ENCODE measurements around the gene SLC6A7. TPM values are rescaled to one million over a fixed set of nuclear protein-coding genes. Genes with fewer than 3 reads are reported as not detected.

SLC6A7 gene
- total RNA-seq, 2 donors from 2014 or later, result not detected

DNA sequence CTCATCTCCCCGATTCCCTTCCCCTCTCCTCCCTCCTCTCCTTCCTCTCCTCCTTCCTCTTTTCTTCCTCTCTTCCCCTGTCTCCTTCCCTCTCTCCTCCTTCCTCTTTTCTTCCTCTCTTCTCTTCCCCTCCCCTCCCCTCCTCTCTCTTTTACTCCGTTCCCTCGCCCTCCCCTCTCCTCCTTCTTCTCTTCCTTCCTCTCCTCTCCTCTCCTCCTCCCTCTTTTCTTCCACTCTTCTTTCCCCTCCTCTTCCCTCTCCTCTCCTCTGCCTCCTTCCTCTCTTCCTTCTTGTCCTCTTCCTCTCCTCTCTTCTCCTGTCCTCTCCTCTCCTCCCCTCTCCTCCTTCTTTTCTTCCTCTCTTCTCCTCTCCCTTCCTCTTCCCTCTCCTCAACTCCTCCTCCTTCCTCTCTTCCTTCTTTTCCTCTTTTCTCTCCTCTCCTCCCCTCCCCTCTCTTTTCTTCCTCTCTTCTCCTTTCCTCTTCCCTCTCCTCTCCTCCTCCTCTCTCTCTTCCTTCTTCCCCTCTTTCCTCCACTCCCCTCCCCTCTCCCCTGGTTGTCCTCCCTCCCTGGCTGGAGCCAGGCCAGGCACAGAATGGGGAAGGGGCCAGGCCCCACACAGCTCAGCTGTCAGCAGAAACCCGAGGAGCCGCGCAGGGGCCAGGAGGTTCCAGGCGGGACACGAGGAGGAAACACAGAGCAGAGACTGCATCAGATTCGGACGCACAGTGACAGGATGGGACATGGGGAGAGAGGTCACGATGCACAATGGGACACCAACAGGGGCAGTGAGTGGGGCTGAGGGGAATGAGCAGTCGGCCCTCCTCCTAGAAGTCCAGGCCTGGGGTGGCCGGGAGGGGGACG lies 51.7 kb downstream of the SLC6A7 start:
- TF ChIP-seq, protein P1, sequence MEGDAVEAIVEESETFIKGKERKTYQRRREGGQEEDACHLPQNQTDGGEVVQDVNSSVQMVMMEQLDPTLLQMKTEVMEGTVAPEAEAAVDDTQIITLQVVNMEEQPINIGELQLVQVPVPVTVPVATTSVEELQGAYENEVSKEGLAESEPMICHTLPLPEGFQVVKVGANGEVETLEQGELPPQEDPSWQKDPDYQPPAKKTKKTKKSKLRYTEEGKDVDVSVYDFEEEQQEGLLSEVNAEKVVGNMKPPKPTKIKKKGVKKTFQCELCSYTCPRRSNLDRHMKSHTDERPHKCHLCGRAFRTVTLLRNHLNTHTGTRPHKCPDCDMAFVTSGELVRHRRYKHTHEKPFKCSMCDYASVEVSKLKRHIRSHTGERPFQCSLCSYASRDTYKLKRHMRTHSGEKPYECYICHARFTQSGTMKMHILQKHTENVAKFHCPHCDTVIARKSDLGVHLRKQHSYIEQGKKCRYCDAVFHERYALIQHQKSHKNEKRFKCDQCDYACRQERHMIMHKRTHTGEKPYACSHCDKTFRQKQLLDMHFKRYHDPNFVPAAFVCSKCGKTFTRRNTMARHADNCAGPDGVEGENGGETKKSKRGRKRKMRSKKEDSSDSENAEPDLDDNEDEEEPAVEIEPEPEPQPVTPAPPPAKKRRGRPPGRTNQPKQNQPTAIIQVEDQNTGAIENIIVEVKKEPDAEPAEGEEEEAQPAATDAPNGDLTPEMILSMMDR (conservative IDR thresholded peaks at IDR 0.05), result no peak
- H3K9me3 Mint-ChIP-seq, result no peaks in the 10 kb centered on the region
- Histone ChIP-seq H3K27ac (ENCODE audit: low read depth, low read length) (no peak overlapping the region), H3K4me3 (ENCODE audit: low read length) (no peak overlapping the region), H3K4me1 (ENCODE audit: control insufficient read depth, insufficient read depth, low read length) (peaks cover 3% of the 10 kb centered on the region), H3K9me3 (ENCODE audit: control insufficient read depth, low read length) (no peaks in the 10 kb centered on the region), H3K27me3 (ENCODE audit: control insufficient read depth, insufficient read depth, low read length, poor library complexity, severe bottlenecking) (no peaks in the 10 kb centered on the region), H3K36me3 (ENCODE audit: control insufficient read depth, insufficient read depth, low read length) (no peaks in the 10 kb centered on the region), H3K9ac (ENCODE audit: extremely low read depth, low read length, poor library complexity, severe bottlenecking) (no peak overlapping the region)
- no peak overlapping the region for H3K27ac Mint-ChIP-seq
- H3K4me1 Mint-ChIP-seq, result peaks cover 6% of the 10 kb centered on the region
- no peaks in the 10 kb centered on the region for H3K36me3 Mint-ChIP-seq (ENCODE audit: low read depth)
- WGBS, 2 experiments (ENCODE audit: insufficient coverage in 1 of 2, insufficient read length in 1 of 2), result 74 to 84% methylated on average over 8 to 14 of the region's 14 CpGs
- H3K27me3 Mint-ChIP-seq (ENCODE audit: insufficient read depth), result peaks cover 12% of the 10 kb centered on the region
- no peak for DNase-seq
- no peak overlapping the region for H3K4me3 Mint-ChIP-seq

DNA sequence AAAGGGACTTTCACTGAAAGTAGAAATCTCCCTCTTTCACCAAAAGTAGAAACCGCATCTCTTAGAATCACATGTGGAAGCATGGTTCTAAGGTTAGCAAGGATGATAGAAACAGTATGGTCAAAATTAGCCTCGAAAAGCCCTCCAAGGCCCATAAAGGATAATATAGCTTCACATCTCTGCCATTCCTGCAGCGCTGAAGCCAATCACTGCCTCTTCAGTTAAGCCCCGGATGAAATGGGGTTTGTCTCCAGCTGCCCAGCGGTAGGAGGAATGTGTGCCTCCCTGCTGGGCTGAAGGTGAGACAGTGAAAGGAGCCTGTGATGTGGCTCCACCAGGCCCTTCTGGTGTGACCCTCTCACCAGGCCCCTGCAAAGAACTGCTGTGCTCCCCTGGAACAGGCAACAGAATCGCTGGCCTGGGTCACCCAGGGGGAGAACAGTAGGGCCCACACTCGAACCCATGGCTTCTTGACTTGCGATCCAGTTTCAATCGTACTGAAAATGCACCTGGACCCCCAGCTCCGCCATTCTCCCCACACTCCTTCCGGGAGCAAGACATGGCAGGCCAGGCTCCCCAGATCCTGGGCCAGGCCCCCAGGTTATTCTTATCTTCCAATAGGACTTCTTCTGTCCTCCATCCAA lies 52.5 kb downstream of the SLC6A7 start:
- Histone ChIP-seq H3K9me3 (ENCODE audit: control insufficient read depth, low read length) (no peaks in the 10 kb centered on the region), H3K27me3 (ENCODE audit: control insufficient read depth, insufficient read depth, low read length, poor library complexity, severe bottlenecking) (no peaks in the 10 kb centered on the region), H3K4me1 (ENCODE audit: control insufficient read depth, insufficient read depth, low read length) (peaks cover 3% of the 10 kb centered on the region), H3K27ac (ENCODE audit: low read depth, low read length) (no peak overlapping the region), H3K36me3 (ENCODE audit: control insufficient read depth, insufficient read depth, low read length) (no peaks in the 10 kb centered on the region), H3K9ac (ENCODE audit: extremely low read depth, low read length, poor library complexity, severe bottlenecking) (no peak overlapping the region), H3K4me3 (ENCODE audit: low read length) (no peak overlapping the region)
- TF ChIP-seq, protein P1 (conservative IDR thresholded peaks at IDR 0.05), result no peak
- no peak overlapping the region for H3K27ac Mint-ChIP-seq
- peaks cover 6% of the 10 kb centered on the region for H3K4me1 Mint-ChIP-seq
- no peak for DNase-seq
- H3K36me3 Mint-ChIP-seq (ENCODE audit: low read depth), result no peaks in the 10 kb centered on the region
- no peak overlapping the region for H3K4me3 Mint-ChIP-seq
- 88 to 95% methylated on average over 3 to 11 of the region's 11 CpGs for WGBS, 2 experiments (ENCODE audit: insufficient coverage in 1 of 2, insufficient read length in 1 of 2)
- H3K9me3 Mint-ChIP-seq, result no peaks in the 10 kb centered on the region
- peaks cover 12% of the 10 kb centered on the region for H3K27me3 Mint-ChIP-seq (ENCODE audit: insufficient read depth)

DNA sequence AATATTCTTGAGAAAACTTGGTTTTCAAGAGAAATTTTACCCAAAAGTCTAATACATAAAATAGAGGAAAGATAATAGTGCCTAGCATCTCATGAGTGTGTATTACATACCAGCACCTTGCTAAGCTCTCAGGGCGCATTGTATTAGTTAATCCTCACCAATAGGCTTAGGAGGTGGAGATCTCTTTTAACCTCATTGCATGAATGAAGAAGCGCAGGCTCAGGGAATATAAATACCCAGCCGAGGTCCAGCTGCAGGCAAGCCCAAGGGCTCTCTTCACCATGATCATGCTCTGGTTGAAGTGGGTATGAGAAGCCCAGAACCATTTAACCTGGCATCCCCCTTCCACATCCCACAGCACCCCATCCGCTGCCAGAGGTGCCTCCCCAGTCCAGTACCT lies 53.7 kb downstream of the SLC6A7 start:
- Histone ChIP-seq H3K4me3 (ENCODE audit: low read length) (no peak overlapping the region), H3K36me3 (ENCODE audit: control insufficient read depth, insufficient read depth, low read length) (no peaks in the 10 kb centered on the region), H3K27ac (ENCODE audit: low read depth, low read length) (no peak overlapping the region), H3K9me3 (ENCODE audit: control insufficient read depth, low read length) (no peaks in the 10 kb centered on the region), H3K9ac (ENCODE audit: extremely low read depth, low read length, poor library complexity, severe bottlenecking) (no peak overlapping the region), H3K27me3 (ENCODE audit: control insufficient read depth, insufficient read depth, low read length, poor library complexity, severe bottlenecking) (no peaks in the 10 kb centered on the region), H3K4me1 (ENCODE audit: control insufficient read depth, insufficient read depth, low read length) (peaks cover 3% of the 10 kb centered on the region)
- 94 to 96% methylated on average over 3 to 4 of the region's 4 CpGs for WGBS, 2 experiments (ENCODE audit: insufficient coverage in 1 of 2, insufficient read length in 1 of 2)
- Mint-ChIP-seq H3K4me3 (no peak overlapping the region), H3K4me1 (peaks cover 6% of the 10 kb centered on the region), H3K36me3 (ENCODE audit: low read depth) (no peaks in the 10 kb centered on the region), H3K9me3 (no peaks in the 10 kb centered on the region), H3K27me3 (ENCODE audit: insufficient read depth) (peaks cover 12% of the 10 kb centered on the region), H3K27ac (no peak overlapping the region)
- TF ChIP-seq, protein P1 (conservative IDR thresholded peaks at IDR 0.05), result no peak
- no peak for DNase-seq

All from endodermal cell (in vitro differentiated cells).